Lower leg skin (tissue), 3 donors: ENCODE data around the gene FAM90A1.
"Not testable (repeated sequence)": the region's sequence is repeated elsewhere in the genome, so short reads cannot be mapped to it uniquely, and the experiment has no call there.

Experiments
- CTCF ChIP-seq, 3 donors: fragments of 450-650 bp; IDR thresholded peaks; one replicate each; pipeline ENCODE4 v1.5.1; 2016; ENCODE audit warnings: antibody characterized with exemption in 3 of 3, mild to moderate bottlenecking in 3 of 3, moderate library complexity in 2 of 3
- POLR2A ChIP-seq, 2 donors: fragments of 450-650 bp; IDR thresholded peaks; one replicate each; pipeline ENCODE4 v1.6.1; 2016 to 2017; ENCODE audit warnings: antibody characterized with exemption in 2 of 2, mild to moderate bottlenecking in 1 of 2, moderate library complexity in 1 of 2

- not testable (repeated sequence) for TF ChIP-seq POLR2A, CTCF (IDR thresholded peaks at IDR 0.05)
Observed at GRCh38 chr12:8252056-8252818, 24.8 kb upstream of the FAM90A1 start.
